Measurements from ENCODE around the gene TINAGL1.

Gene TINAGL1

GRCh38 chr1:31568895-31569595 lies 7.3 kb upstream of the TINAGL1 start:
- no peak for DNase-seq

DNA sequence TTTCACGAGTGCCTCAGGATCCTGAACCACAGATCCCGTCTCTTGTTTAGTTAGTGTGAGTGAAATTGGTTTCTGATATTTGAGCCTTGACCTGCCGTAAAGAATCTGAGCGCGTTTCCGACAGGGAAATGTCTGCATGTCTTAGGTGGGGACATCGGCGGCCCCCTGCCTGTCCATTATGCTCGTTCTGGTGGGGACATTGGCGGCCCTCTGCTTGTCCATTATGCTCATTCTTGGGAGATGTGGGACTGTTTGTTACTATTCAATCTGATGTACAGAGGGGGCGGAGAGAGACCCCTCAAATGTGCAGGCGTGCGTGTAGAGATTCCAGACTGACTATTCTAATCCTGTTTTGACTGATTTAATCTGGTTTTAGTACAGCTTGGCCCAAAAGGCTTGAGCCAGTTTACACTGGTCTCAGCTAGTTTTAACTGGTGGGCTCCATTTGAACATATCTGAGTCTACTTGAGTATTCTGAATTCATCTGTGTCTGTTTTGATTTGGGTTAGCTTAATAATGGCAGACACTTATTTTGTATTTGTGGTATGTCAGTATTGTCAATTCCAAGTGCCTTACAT lies 6.6 kb upstream of the TINAGL1 start:
- DNase-seq, result no peak

GRCh38 chr1:31570228-31570627 lies 6.1 kb upstream of the TINAGL1 start:
- DNase-seq, result no peak

GRCh38 chr1:31570906-31571305 lies 5.4 kb upstream of the TINAGL1 start:
- no peak for DNase-seq

DNA sequence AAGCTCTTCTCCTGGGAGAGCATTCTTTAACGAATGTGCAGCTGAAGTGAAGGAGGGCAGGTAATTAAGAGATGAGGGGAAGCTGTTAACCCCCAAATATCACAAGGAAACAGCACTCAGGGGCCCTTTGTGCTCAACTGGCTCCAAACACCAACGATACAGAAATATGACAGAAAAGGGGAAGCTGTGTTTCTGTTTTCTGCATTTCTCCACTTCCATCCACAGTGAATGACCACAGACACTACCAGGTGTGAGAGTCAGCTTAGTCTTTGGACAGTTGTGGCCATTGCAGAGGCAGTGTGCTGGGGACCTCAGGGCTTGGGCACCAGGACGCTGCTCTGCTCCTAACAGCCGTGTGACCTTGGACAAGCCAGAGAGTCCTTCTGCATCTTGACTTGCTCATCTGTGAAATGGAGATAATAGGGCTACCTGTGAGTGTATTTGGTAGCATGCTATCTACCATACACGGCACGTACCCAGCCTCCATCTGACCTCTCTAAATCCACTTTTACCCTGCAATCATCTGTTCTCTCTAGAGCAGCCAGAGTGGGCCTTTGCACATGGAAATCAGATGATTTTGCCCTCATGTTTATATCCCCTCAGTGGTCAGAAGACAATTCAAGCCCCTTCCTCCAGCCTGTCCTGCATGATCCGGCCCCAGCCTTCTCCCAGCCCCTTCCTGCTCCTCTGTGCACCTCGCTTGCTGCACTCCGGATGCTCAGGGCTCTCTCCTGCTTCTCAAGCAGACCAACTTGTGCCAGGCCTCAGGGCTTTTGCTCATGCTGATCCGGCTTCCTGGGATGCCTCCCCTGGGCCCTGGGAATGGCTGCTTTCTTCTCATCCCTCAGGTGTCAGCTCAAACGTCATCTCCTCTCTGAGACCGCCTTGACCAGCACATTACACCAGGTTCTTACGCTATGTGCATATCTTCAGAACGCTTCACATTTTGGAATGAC lies 4.7 kb upstream of the TINAGL1 start:
- no peak for DNase-seq

DNA sequence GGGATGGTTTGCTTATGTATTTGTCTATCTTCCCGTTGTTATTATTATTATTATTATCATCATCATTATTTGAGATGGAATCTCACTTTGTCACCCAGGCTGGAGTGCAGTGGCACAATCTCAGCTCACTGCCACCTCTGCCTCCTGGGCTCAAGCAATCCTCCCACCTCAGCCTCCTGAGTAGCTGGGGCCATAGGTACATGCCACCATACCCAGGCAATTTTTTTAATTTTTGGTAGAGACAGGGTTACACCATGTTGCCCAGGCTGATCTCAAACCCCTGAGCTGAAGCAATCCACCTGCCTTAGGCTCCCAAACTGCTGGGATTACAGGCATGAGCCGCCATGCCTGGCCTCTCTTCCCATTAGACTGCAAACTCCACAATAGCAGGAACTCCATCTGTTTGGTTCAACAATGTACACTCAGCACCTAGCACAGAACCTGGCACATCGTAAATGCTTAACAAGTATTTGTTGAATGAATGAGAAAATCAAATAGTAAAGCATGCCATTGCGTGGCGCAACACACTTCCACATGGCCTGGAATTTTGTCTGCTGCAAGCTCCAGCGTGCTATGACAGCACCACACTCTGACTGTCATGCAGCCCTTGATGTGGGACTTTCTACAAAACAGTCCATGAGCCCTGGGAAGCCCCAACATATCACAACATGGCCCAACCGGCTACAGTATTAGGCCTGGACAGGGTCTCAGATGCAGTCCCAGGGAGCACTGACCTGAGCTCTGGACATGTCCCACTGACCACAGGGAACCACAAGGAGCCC lies 3.8 kb upstream of the TINAGL1 start:
- DNase-seq, result no peak

DNA sequence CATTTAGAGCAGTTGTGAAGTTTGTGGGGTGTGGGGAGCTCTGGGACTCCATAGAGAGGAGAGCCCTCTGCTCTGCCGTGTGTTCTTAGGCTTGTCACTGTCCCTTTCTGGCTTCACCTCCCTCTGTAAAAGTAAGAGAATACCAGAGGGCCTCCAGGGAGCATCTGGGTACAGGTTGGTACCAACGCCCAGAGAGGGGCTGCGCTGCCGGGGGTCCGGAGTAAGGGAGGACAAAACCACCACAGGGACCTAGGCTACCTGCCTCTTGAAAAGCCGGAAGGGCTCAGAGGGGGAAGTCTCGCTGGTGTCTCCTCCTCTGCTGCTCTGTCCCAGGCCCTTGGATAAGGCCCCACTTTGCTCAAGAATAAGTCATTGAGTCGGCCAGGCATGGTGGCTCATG lies 3.1 kb upstream of the TINAGL1 start:
- no peak for DNase-seq

DNA sequence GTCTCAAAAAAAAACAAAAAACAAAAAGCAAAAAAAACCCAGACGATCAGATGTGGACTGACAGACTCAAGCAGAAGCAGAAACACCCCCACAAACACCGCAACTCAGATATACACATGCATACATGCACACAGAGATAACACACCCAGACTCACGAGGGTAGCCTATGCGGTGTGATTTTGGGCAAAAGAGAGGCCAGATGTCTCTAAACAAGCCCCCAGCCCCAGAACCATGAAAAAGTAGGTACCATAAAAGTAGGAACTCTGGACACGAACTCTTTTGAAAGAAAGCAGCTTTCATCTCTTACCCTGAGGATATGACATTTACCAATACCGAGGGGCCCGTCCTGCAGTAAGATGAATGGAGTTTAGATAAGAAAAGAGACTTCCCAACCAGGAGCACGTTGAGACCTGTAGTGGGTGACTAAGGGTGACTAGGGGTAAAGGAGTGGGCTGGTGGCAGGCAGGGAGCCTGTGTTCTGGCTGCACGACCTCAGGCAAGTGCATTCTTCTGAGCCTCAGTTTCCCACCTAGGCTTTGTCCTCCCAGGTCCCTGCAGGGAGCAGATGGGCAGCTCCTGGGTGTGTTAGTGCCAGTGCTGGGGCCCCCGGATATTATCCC lies 1.5 kb upstream of the TINAGL1 start:
- DNase-seq, result no peak

DNA sequence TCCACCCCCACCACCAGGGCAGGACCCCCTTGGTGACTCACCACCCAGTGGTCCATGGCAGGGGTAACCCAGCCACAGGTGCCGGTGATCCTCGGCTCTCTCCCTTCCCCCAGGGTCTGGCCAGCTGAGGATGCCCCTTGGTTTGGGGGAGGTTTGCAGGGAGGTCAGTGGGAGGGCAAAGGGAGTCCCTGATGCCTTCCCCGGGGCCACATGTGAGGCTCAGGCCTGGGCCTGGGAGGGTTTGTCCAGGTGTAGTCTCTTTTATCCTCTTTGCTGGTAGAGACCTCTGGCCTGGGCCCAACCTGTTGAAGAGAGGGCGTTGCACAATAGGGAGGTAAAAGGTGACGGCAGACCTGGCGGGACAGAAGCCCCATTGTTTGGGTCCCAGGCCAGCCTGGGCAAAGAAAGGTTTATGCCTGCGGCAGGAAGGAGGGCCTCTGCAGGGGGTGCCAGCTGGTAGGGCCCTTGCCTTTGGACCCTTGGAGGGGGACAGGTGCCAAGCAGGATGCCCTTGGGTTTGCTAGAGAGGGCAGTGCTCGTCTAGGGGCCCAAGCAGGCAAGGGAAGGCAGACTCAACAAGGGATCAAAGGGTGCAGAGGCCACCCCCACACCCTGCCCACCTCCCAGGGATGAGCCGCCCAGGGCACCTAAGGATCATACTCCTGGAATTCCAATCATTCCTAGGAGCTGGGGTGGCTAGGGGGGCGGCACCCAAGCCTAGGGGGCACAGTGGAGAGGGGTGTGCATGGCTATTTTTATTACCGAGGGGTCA lies 760 bp upstream of the TINAGL1 start:
- no peak for DNase-seq

GRCh38 chr1:31576743-31577455 lies 584 bp downstream of the TINAGL1 start:
- DNase-seq, result no peak

- no peak for DNase-seq
These were observed 1.3 kb downstream of the TINAGL1 start for GRCh38 chr1:31577515-31578192.

DNA sequence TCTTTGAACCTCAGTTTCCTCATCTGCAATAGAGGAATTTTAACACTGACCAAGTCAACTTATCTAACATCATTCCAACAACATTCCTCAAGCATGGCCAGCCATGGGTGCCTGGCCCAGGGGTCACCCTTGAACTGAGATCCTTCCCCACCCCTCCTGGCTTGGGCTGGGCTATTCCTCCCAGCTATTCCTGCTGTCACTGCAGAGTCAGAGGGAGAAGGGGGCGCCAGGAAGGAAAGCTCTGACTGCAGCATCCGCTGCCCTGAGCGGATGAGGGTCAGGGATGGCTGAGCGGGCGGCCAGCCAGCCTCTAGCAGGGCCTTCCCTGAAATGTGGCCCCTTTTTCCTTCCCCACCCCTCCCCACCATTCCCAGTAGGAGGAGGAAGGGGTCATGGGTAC lies 3.1 kb downstream of the TINAGL1 start:
- DNase-seq, result no peak

GRCh38 chr1:31580513-31580870 lies 4.2 kb downstream of the TINAGL1 start:
- DNase-seq, result no peak

GRCh38 chr1:31580891-31581603 lies 4.7 kb downstream of the TINAGL1 start:
- no peak for DNase-seq

GRCh38 chr1:31581821-31582810 lies 5.8 kb downstream of the TINAGL1 start:
- no peak for DNase-seq

GRCh38 chr1:31583082-31583994 lies 7.0 kb downstream of the TINAGL1 start:
- DNase-seq, result no peak

Data from GOT3 (cell line).